Lower lobe of right lung (tissue), 2 donors: Measurements from ENCODE around the gene MSANTD4. TPM values are rescaled to one million over a fixed set of nuclear protein-coding genes. Genes with fewer than 3 reads are reported as not detected.

Experiments
- ATAC-seq, 2 donors: fragments of 200-7000 bp; cut with Tn5 transposase; one replicate each; pipeline ENCODE4 v1.9.1; 2020 to 2022; ENCODE audit warnings: mild to moderate bottlenecking in 2 of 2, moderate library complexity in 2 of 2
- DNase-seq: peaks from one replicate; pipeline ENCODE4 v3.0.0-alpha.2; 2020
- H3K27ac ChIP-seq: fragments of 200-600 bp; one replicate; pipeline ENCODE4 v1.8.0; 2022
- H3K27me3 ChIP-seq: fragments of 200-600 bp; one replicate; pipeline ENCODE4 v1.8.0; 2022; ENCODE audit warnings: low read depth
- H3K36me3 ChIP-seq: fragments of 200-600 bp; one replicate; pipeline ENCODE4 v1.8.0; 2022; ENCODE audit warnings: mild to moderate bottlenecking
- H3K4me1 ChIP-seq: fragments of 200-600 bp; one replicate; pipeline ENCODE4 v1.8.0; 2022
- H3K4me3 ChIP-seq: fragments of 200-600 bp; one replicate; pipeline ENCODE4 v1.8.0; 2022; ENCODE audit warnings: mild to moderate bottlenecking
- H3K9me3 ChIP-seq: fragments of 200-600 bp; one replicate; pipeline ENCODE4 v1.8.0; 2022
- CTCF ChIP-seq: fragments of 200-600 bp; IDR thresholded peaks from one replicate; pipeline ENCODE4 v1.8.0; 2022; ENCODE audit warnings: antibody characterized with exemption, mild to moderate bottlenecking
- intact Hi-C: fragments of 100-400 bp; cut with DNase I; formaldehyde crosslinking; loops from one replicate; pipeline ENCODE4 v1.11.0; 2022
- total RNA-seq: library from RNA; stranded (reverse); fragmentation: NEBNext Ultra II Directional; extraction: Animal tissue kit (Norgen Biotek cat#: 25700); gene quantifications from one replicate; pipeline ENCODE4 v1.2.1, GENCODE V29; 2021
- donor health status: DM: no; HTN: yes; CAD: no; lungs with severe emphysema.

MSANTD4 gene
- total RNA-seq, 1 donor from 2014 or later = 19.6 TPM

GRCh38 chr11:105968021-105968697, 53.9 kb downstream of the MSANTD4 start:
- TF ChIP-seq CTCF = no peak
- H3K27ac ChIP-seq = no peak overlapping the region
- no peaks in the 10 kb centered on the region for H3K9me3 ChIP-seq
- H3K27me3 ChIP-seq = no peaks in the 10 kb centered on the region
- intact Hi-C loops = no loop called here
- H3K4me3 ChIP-seq = no peak overlapping the region
- no peaks in the 10 kb centered on the region for H3K36me3 ChIP-seq
- no peaks in the 10 kb centered on the region for H3K4me1 ChIP-seq
- DNase-seq (no peak), ATAC-seq (no peak)

- H3K27ac ChIP-seq = no peak overlapping the region
- no peak for TF ChIP-seq CTCF
- DNase-seq = no peak
- H3K4me1 ChIP-seq = no peaks in the 10 kb centered on the region
- H3K9me3 ChIP-seq = no peaks in the 10 kb centered on the region
- intact Hi-C loops = no loop called here
- no peak overlapping the region for H3K4me3 ChIP-seq
- H3K36me3 ChIP-seq = no peaks in the 10 kb centered on the region
- no peaks in the 10 kb centered on the region for H3K27me3 ChIP-seq
- no peak for ATAC-seq
Measured at GRCh38 chr11:105960252-105961245, 61.5 kb downstream of the MSANTD4 start.

Other genes starting within 250 kb of the MSANTD4 start
- gene KBTBD3, start 55.1 kb upstream of the MSANTD4 start, total RNA-seq = 10.4 TPM
- 27.6 TPM for gene AASDHPPT, start 55.4 kb upstream of the MSANTD4 start, total RNA-seq